H9 (cell line): ENCODE measurements around the gene NDE1. TPM values are rescaled to one million over a fixed set of nuclear protein-coding genes. Genes with fewer than 3 reads are reported as not detected.

ENCODE experiments used
- DNase-seq: peaks from one replicate; pipeline ENCODE4 v3.0.0-alpha.2; 2017
- H2AFZ ChIP-seq: one replicate; pipeline ENCODE4 v1.6.1; 2013; ENCODE audit warnings: mild to moderate bottlenecking, low read length, control low read depth, moderate library complexity
- H2AK5ac ChIP-seq: 2 replicates; pipeline ENCODE4 v1.6.1; 2013; ENCODE audit warnings: low read length, control low read depth, mixed read lengths; ENCODE audit not compliant: insufficient read length
- H2BK120ac ChIP-seq: one replicate; pipeline ENCODE4 v1.6.1; 2013; ENCODE audit warnings: low read depth, mild to moderate bottlenecking, low read length, control low read depth, inconsistent platforms; ENCODE audit not compliant: poor library complexity, severe bottlenecking
- H2BK12ac ChIP-seq: 2 replicates; pipeline ENCODE4 v1.6.1; 2013; ENCODE audit warnings: low read length, control low read depth, mixed read lengths, low read depth; ENCODE audit not compliant: insufficient read length
- H2BK15ac ChIP-seq: 2 replicates; pipeline ENCODE4 v1.6.1; 2013; ENCODE audit warnings: low read depth, low read length, control low read depth
- H2BK20ac ChIP-seq: one replicate; pipeline ENCODE4 v1.6.1; 2013; ENCODE audit warnings: low read depth, mild to moderate bottlenecking, low read length, control low read depth, inconsistent platforms; ENCODE audit not compliant: poor library complexity, severe bottlenecking
- H2BK5ac ChIP-seq: 2 replicates; pipeline ENCODE4 v1.6.1; 2013; ENCODE audit warnings: low read length, control low read depth, mixed read lengths; ENCODE audit not compliant: insufficient read length
- H3K14ac ChIP-seq: 2 replicates; pipeline ENCODE4 v1.6.1; 2013; ENCODE audit warnings: low read length, control low read depth; ENCODE audit not compliant: insufficient read depth
- H3K18ac ChIP-seq: 2 replicates; pipeline ENCODE4 v1.6.1; 2013; ENCODE audit warnings: low read depth, mild to moderate bottlenecking, mixed read lengths, low read length, control low read depth; ENCODE audit not compliant: insufficient read length
- H3K23ac ChIP-seq: 2 replicates; pipeline ENCODE4 v1.6.1; 2013; ENCODE audit warnings: low read length, control low read depth, mixed read lengths, low read depth; ENCODE audit not compliant: insufficient read length
- H3K23me2 ChIP-seq: 2 replicates; pipeline ENCODE4 v1.6.1; 2013; ENCODE audit warnings: low read depth, mild to moderate bottlenecking, mixed read lengths, low read length, control low read depth; ENCODE audit not compliant: insufficient read length, poor library complexity, severe bottlenecking
- H3K27ac ChIP-seq: 2 replicates; pipeline ENCODE4 v1.5.1; 2013; ENCODE audit warnings: low read length, control low read depth, mixed read lengths, low read depth; ENCODE audit not compliant: insufficient read length
- H3K27me3 ChIP-seq: 2 replicates; pipeline ENCODE4 v1.6.1; 2013; ENCODE audit warnings: low read length, control low read depth, inconsistent platforms; ENCODE audit not compliant: insufficient read depth
- H3K4ac ChIP-seq: 2 replicates; pipeline ENCODE4 v1.6.1; 2013; ENCODE audit warnings: low read depth, mild to moderate bottlenecking, control low read depth, inconsistent platforms, low read length, moderate library complexity
- H3K4me1 ChIP-seq: 2 replicates; pipeline ENCODE4 v1.6.1; 2013; ENCODE audit warnings: low read length, control low read depth, inconsistent platforms; ENCODE audit not compliant: insufficient read depth
- H3K4me2 ChIP-seq: 2 replicates; pipeline ENCODE4 v1.6.1; 2013; ENCODE audit warnings: low read length, control low read depth, mixed read lengths; ENCODE audit not compliant: insufficient read length, insufficient read depth
- H3K56ac ChIP-seq: 2 replicates; pipeline ENCODE4 v1.6.1; 2013; ENCODE audit warnings: low read depth, mild to moderate bottlenecking, mixed read lengths, low read length, control low read depth; ENCODE audit not compliant: insufficient read length
- H3K79me1 ChIP-seq: 2 replicates; pipeline ENCODE4 v1.6.1; 2013; ENCODE audit warnings: low read depth, mild to moderate bottlenecking, moderate library complexity, low read length, control low read depth, inconsistent platforms; ENCODE audit not compliant: insufficient read depth, poor library complexity, severe bottlenecking
- H3K79me2 ChIP-seq: 2 replicates; pipeline ENCODE4 v1.6.1; 2013; ENCODE audit warnings: low read length, control low read depth, inconsistent platforms; ENCODE audit not compliant: insufficient read depth
- H3K9ac ChIP-seq: 2 replicates; pipeline ENCODE4 v1.6.1; 2013; ENCODE audit warnings: low read length, control low read depth, mixed read lengths; ENCODE audit not compliant: insufficient read length; ENCODE audit errors: extremely low read depth
- H3K9me3 ChIP-seq: one replicate; pipeline ENCODE4 v1.6.1; 2013; ENCODE audit warnings: low read depth, low read length, inconsistent platforms; ENCODE audit not compliant: control insufficient read depth
- H3T11ph ChIP-seq: one replicate; pipeline ENCODE4 v1.6.1; 2013; ENCODE audit warnings: mild to moderate bottlenecking, low read length, control low read depth, inconsistent platforms
- H4K20me1 ChIP-seq: one replicate; pipeline ENCODE4 v1.6.1; 2013; ENCODE audit not compliant: control insufficient read depth, insufficient read length, insufficient read depth
- H4K5ac ChIP-seq: 2 replicates; pipeline ENCODE4 v1.6.1; 2013; ENCODE audit warnings: low read depth, mild to moderate bottlenecking, mixed read lengths, low read length, control low read depth; ENCODE audit not compliant: insufficient read length
- H4K8ac ChIP-seq: replicated peaks from 2 replicates; pipeline ENCODE4 v1.6.1; 2013; ENCODE audit warnings: low read length, control low read depth, mixed read lengths, low read depth; ENCODE audit not compliant: insufficient read length
- H4K91ac ChIP-seq: 2 replicates; pipeline ENCODE4 v1.6.1; 2013; ENCODE audit warnings: low read depth, mild to moderate bottlenecking, moderate library complexity, mixed read lengths, low read length, control low read depth; ENCODE audit not compliant: insufficient read length
- H3K27ac Mint-ChIP-seq, 3 experiments: 2 replicates in 2 of 3; 3 replicates in 1 of 3; pipeline ENCODE4 v1.8.0; 2020 to 2021; ENCODE audit warnings: mixed read lengths in 3 of 3, mild to moderate bottlenecking in 1 of 3, moderate library complexity in 1 of 3
- H3K27me3 Mint-ChIP-seq: 2 replicates; pipeline ENCODE4 v1.8.0; 2021; ENCODE audit warnings: low read depth, mild to moderate bottlenecking, moderate library complexity, mixed read lengths
- H3K36me3 Mint-ChIP-seq, 3 experiments: 2 replicates in 2 of 3; 3 replicates in 1 of 3; pipeline ENCODE4 v1.8.0; 2020 to 2021; ENCODE audit warnings: low read depth in 3 of 3, mixed read lengths in 3 of 3; ENCODE audit not compliant: insufficient read depth in 1 of 3
- H3K4me1 Mint-ChIP-seq, 2 experiments: 2 replicates each; pipeline ENCODE4 v1.8.0; 2020; ENCODE audit warnings: mixed read lengths in 2 of 2
- H3K4me3 Mint-ChIP-seq, 2 experiments: 2 replicates in 1 of 2; 3 replicates in 1 of 2; pipeline ENCODE4 v1.8.0; 2020 to 2021; ENCODE audit warnings: mild to moderate bottlenecking in 2 of 2, mixed read lengths in 2 of 2, moderate library complexity in 1 of 2
- H3K9me3 Mint-ChIP-seq, 2 experiments: 2 replicates in 1 of 2; 3 replicates in 1 of 2; pipeline ENCODE4 v1.8.0; 2020; ENCODE audit warnings: mild to moderate bottlenecking in 2 of 2, mixed read lengths in 2 of 2, moderate library complexity in 1 of 2
- CTCF ChIP-seq: fragments of 200-600 bp; sonication (generic); conservative IDR thresholded peaks from 3 replicates; pipeline ENCODE4 v1.8.0; 2021; ENCODE audit warnings: antibody characterized with exemption, mild to moderate bottlenecking
- WGBS: extraction: QIAGEN DNeasy Blood & Tissue Kit; methylation state at CpG from one replicate; pipeline ENCODE4 v1.1.7; 2013; ENCODE audit warnings: missing lambda C conversion rate, low lambda C conversion rate, mixed read lengths; ENCODE audit not compliant: insufficient read length; ENCODE audit errors: extremely low coverage; 5-methylcytosine and 5-hydroxymethylcytosine counted together
- total RNA-seq: library from RNA; stranded (reverse); gene quantifications from 2 replicates; pipeline ENCODE4 v1.2.1, GENCODE V29; 2021

Gene NDE1
- total RNA-seq, 1 experiment from 2014 or later, result 49.6 TPM

GRCh38 chr16:15708997-15709396, 59.0 kb downstream of the NDE1 start:
- H3K23ac ChIP-seq, result no peak overlapping the region
- H3K27me3 ChIP-seq, result no peaks in the 10 kb centered on the region
- no peak overlapping the region for H2BK120ac ChIP-seq
- H3K14ac ChIP-seq, result no peak overlapping the region
- no peaks in the 10 kb centered on the region for H3K9me3 Mint-ChIP-seq
- no peaks in the 10 kb centered on the region for H3K23me2 ChIP-seq
- no peak overlapping the region for H3K27ac Mint-ChIP-seq
- no peak overlapping the region for H2BK5ac ChIP-seq
- no peak overlapping the region for H4K8ac ChIP-seq
- no peaks in the 10 kb centered on the region for H3K79me1 ChIP-seq
- no peak overlapping the region for H2BK15ac ChIP-seq
- no peaks in the 10 kb centered on the region for H3K4me1 ChIP-seq
- H3K27ac ChIP-seq, result no peak overlapping the region
- H3K4me2 ChIP-seq, result no peak overlapping the region
- no peak overlapping the region for H4K5ac ChIP-seq
- no peak overlapping the region for H3K4me3 Mint-ChIP-seq
- no peak overlapping the region for H2BK20ac ChIP-seq
- no peak overlapping the region for H3K18ac ChIP-seq
- no peak overlapping the region for H2BK12ac ChIP-seq
- no peaks in the 10 kb centered on the region; a peak in 1 of 7 replicates for H3K36me3 Mint-ChIP-seq
- WGBS, result no CpG with 5 or more reads among the region's 7 CpGs
- H3T11ph ChIP-seq, result no peak overlapping the region
- no peaks in the 10 kb centered on the region for H4K20me1 ChIP-seq
- peaks cover 2 to 10% of the 10 kb centered on the region in 2 experiments; a peak in 3 of 4 replicates for H3K4me1 Mint-ChIP-seq
- no peaks in the 10 kb centered on the region; the same call in 1 of the 2 replicates for H3K27me3 Mint-ChIP-seq
- H2AK5ac ChIP-seq, result no peak overlapping the region
- no peaks in the 10 kb centered on the region for H3K79me2 ChIP-seq
- no peaks in the 10 kb centered on the region for H3K9me3 ChIP-seq
- DNase-seq, result no peak
- H3K56ac ChIP-seq, result no peak overlapping the region
- H2AFZ ChIP-seq, result no peak overlapping the region
- TF ChIP-seq CTCF, result no peak
- H4K91ac ChIP-seq, result no peak overlapping the region
- no peak overlapping the region for H3K4ac ChIP-seq
- H3K9ac ChIP-seq, result no peak overlapping the region
